ENCODE measurements around the gene ZFR. TPM values are rescaled to one million over a fixed set of nuclear protein-coding genes. Genes with fewer than 3 reads are reported as not detected.

The ZFR gene
- polyA plus RNA-seq, 3 donors = 29.8 to 81.8 (median 62.3) TPM

GRCh38 chr5:32394981-32395380 lies 49.6 kb downstream of the ZFR start:
- H3K27ac ChIP-seq (ENCODE audit: low read depth in 1 of 2, low read length in 2 of 2) = peak overlapping the region in 1 of 2 donors; percentile 70
- H3K4me1 ChIP-seq (ENCODE audit: control insufficient read depth in 1 of 2, insufficient read depth in 2 of 2, low read length in 2 of 2) = peaks cover 22 to 25% of the 10 kb centered on the region in 2 donors
- H3K9me3 Mint-ChIP-seq = peaks cover 0 to 1% (median 0%) of the 10 kb centered on the region in 7 donors
- H3K36me3 Mint-ChIP-seq = peaks cover 57 to 73% of the 10 kb centered on the region in 2 donors
- H3K36me3 ChIP-seq (replicated peaks in 1 of 2; ENCODE audit: control insufficient read depth in 1 of 2, insufficient read depth in 2 of 2, low read length in 2 of 2) = peaks cover 70 to 88% of the 10 kb centered on the region in 2 donors
- intact Hi-C loops (cut with micrococcal nuclease) = loop anchor here in 1 of 2 donors (5.0 to 10.0 kb wide), 3 partner anchors 52 to 220 kb away; partner anchors contain the start of gene GOLPH3
- H3K4me3 ChIP-seq (replicated peaks in 1 of 3; ENCODE audit: low read depth in 2 of 3, low read length in 3 of 3) = no peak overlapping the region
- no peak overlapping the region for H3K4me2 ChIP-seq (replicated peaks; ENCODE audit: extremely low read depth, low read length, poor library complexity, severe bottlenecking)
- peaks cover 11% of the 10 kb centered on the region for H3K79me2 ChIP-seq (ENCODE audit: insufficient read depth, low read length)
- H3K27ac Mint-ChIP-seq = peak overlapping the region in 5 of 7 donors; percentile 36 to 68 (median 58)
- H2AFZ ChIP-seq (ENCODE audit: insufficient read depth, low read depth, low read length, poor library complexity, severe bottlenecking) = no peak overlapping the region
- peaks cover 22% of the 10 kb centered on the region for H3K4me1 Mint-ChIP-seq
- no peak for TF ChIP-seq CTCF (IDR thresholded peaks at IDR 0.05)
- no peaks in the 10 kb centered on the region for H3K27me3 ChIP-seq (ENCODE audit: control insufficient read depth in 2 of 2, insufficient read depth in 2 of 2, low read length in 2 of 2)
- peaks cover 5% of the 10 kb centered on the region for H4K20me1 ChIP-seq (ENCODE audit: insufficient read depth, low read length)
- H3K4me3 Mint-ChIP-seq = no peak overlapping the region
- no peak overlapping the region for H3K9ac ChIP-seq (ENCODE audit: insufficient read depth, low read length, poor library complexity, severe bottlenecking)
- no peaks in the 10 kb centered on the region for H3K9me3 ChIP-seq (replicated peaks in 1 of 2; ENCODE audit: control insufficient read depth in 1 of 2, insufficient read depth in 1 of 2, low read length in 2 of 2)
- DNase-seq = peak in 1 of 3 donors; percentile 7
- WGBS (ENCODE audit: insufficient coverage) = no CpG with 5 or more reads among the region's 4 CpGs
- no peaks in the 10 kb centered on the region for H3K27me3 Mint-ChIP-seq (ENCODE audit: low read depth in 3 of 3)

- WGBS (ENCODE audit: insufficient coverage) = no CpG with 5 or more reads among the region's 3 CpGs
- peaks cover 41 to 49% of the 10 kb centered on the region in 2 donors for H3K4me1 ChIP-seq (ENCODE audit: control insufficient read depth in 1 of 2, insufficient read depth in 2 of 2, low read length in 2 of 2)
Measured at GRCh38 chr5:32392039-32392438, 52.5 kb downstream of the ZFR start.

More at GRCh38 chr5:32392039-32392438, 52.5 kb downstream of the ZFR start:
- H3K79me2 ChIP-seq (ENCODE audit: insufficient read depth, low read length) = peaks cover 32% of the 10 kb centered on the region
- intact Hi-C loops (cut with micrococcal nuclease) = loop anchor here in 1 of 2 donors (10.0 kb wide), 2 partner anchors 203 to 217 kb away; partner anchors contain the start of gene GOLPH3
- no peaks in the 10 kb centered on the region for H3K9me3 ChIP-seq (replicated peaks in 1 of 2; ENCODE audit: control insufficient read depth in 1 of 2, insufficient read depth in 1 of 2, low read length in 2 of 2)
- peaks cover 53 to 69% of the 10 kb centered on the region in 2 donors for H3K36me3 Mint-ChIP-seq
- H4K20me1 ChIP-seq (ENCODE audit: insufficient read depth, low read length) = peaks cover 5% of the 10 kb centered on the region
- TF ChIP-seq CTCF (IDR thresholded peaks at IDR 0.05) = no peak
- H3K27ac ChIP-seq (ENCODE audit: low read depth in 1 of 2, low read length in 2 of 2) = peak overlapping the region; percentile 52 to 85
- H3K9me3 Mint-ChIP-seq = no peaks in the 10 kb centered on the region
- H3K4me1 Mint-ChIP-seq = peaks cover 39% of the 10 kb centered on the region
- no peak for DNase-seq
- no peak overlapping the region for H3K9ac ChIP-seq (ENCODE audit: insufficient read depth, low read length, poor library complexity, severe bottlenecking)
- no peaks in the 10 kb centered on the region for H3K27me3 ChIP-seq (ENCODE audit: control insufficient read depth in 2 of 2, insufficient read depth in 2 of 2, low read length in 2 of 2)
- H3K4me3 ChIP-seq (replicated peaks in 1 of 3; ENCODE audit: low read depth in 2 of 3, low read length in 3 of 3) = no peak overlapping the region
- H3K36me3 ChIP-seq (replicated peaks in 1 of 2; ENCODE audit: control insufficient read depth in 1 of 2, insufficient read depth in 2 of 2, low read length in 2 of 2) = peaks cover 68 to 87% of the 10 kb centered on the region in 2 donors
- H3K4me2 ChIP-seq (replicated peaks; ENCODE audit: extremely low read depth, low read length, poor library complexity, severe bottlenecking) = no peak overlapping the region
- no peak overlapping the region for H2AFZ ChIP-seq (ENCODE audit: insufficient read depth, low read depth, low read length, poor library complexity, severe bottlenecking)
- no peak overlapping the region for H3K4me3 Mint-ChIP-seq
- no peaks in the 10 kb centered on the region for H3K27me3 Mint-ChIP-seq (ENCODE audit: low read depth in 3 of 3)
- H3K27ac Mint-ChIP-seq = peak overlapping the region; percentile 78 to 98 (median 96)

Data from CD14-positive monocyte (primary cell).